ENCODE data around the gene TMBIM1.

TMBIM1 gene

GRCh38 chr2:218274586-218274985 lies 17.7 kb downstream of the TMBIM1 start:
- peaks cover 4 to 71% of the 10 kb centered on the region in 2 experiments; a peak in 2 of 3 replicates for H3K36me3 ChIP-seq (ENCODE audit: control insufficient read depth in 2 of 2, insufficient read depth in 1 of 2, low read length in 2 of 2)
- CTCF ChIA-PET, result interaction anchor here (0.7 to 7.3 kb wide), 4 partner anchors 11 to 121 kb away, joined by 3 to 89 read pairs (median 32); partner anchors contain the start of gene TMBIM1

GRCh38 chr2:218273908-218274249 lies 18.4 kb downstream of the TMBIM1 start:
- ChIA-PET POLR2A (interaction anchor here (4.3 kb wide), 1 partner anchor 13 kb away, joined by 29 read pairs; no protein-coding TSS in a partner anchor), CTCF (interaction anchor here (0.5 to 7.3 kb wide), 11 partner anchors 8 to 722 kb away, joined by 3 to 89 read pairs (median 4); partner anchors contain the start of gene TMBIM1)
- Histone ChIP-seq H3K36me3 (ENCODE audit: control insufficient read depth in 2 of 2, insufficient read depth in 1 of 2, low read length in 2 of 2) (peaks cover 6 to 64% of the 10 kb centered on the region in 2 experiments; a peak in 2 of 3 replicates), H3K4me3 (ENCODE audit: low read depth, low read length) (no peak overlapping the region), H3K9me3 (ENCODE audit: control insufficient read depth, insufficient read depth, low read depth, low read length) (no peaks in the 10 kb centered on the region), H3K4me1 (ENCODE audit: control insufficient read depth, insufficient read depth, low read length) (peaks cover 3% of the 10 kb centered on the region; the same call in 1 of the 2 replicates), H3K27ac (ENCODE audit: extremely low read depth, low read depth, low read length) (no peak overlapping the region)
- TF ChIP-seq TRIM28 (IDR thresholded peaks at IDR 0.05; ENCODE audit: borderline replicate concordance, low read length), result no peak
- TF ChIP-seq ZNF548 (tag by site-specific recombination; IDR thresholded peaks at IDR 0.05), result no peak
- TF ChIP-seq AEBP2 (tag by site-specific recombination; IDR thresholded peaks at IDR 0.05; ENCODE audit: borderline replicate concordance), result no peak
- no peak for TF ChIP-seq ZNF560 (tag by site-specific recombination; IDR thresholded peaks at IDR 0.05; ENCODE audit: borderline replicate concordance)
- no peak for TF ChIP-seq SCRT1 (tag by site-specific recombination; IDR thresholded peaks at IDR 0.05; ENCODE audit: borderline replicate concordance)
- TF ChIP-seq ZNF518A (tag by site-specific recombination; conservative IDR thresholded peaks at IDR 0.05; ENCODE audit: low read depth), result no peak
- no peak for TF ChIP-seq ZFP37 (tag by site-specific recombination; IDR thresholded peaks at IDR 0.05)
- no peak for TF ChIP-seq RBAK (tag by site-specific recombination; IDR thresholded peaks at IDR 0.05)
- TF ChIP-seq ZNF148 (tag by site-specific recombination; IDR thresholded peaks at IDR 0.05; ENCODE audit: borderline replicate concordance), result no peak

More at GRCh38 chr2:218274586-218274985, 17.7 kb downstream of the TMBIM1 start:
- POLR2A ChIA-PET, result interaction anchor here (4.3 kb wide), 1 partner anchor 12 kb away, joined by 29 read pairs; no protein-coding TSS in a partner anchor
- Histone ChIP-seq H3K27ac (ENCODE audit: extremely low read depth, low read depth, low read length) (no peak overlapping the region), H3K4me3 (ENCODE audit: low read depth, low read length) (no peak overlapping the region), H3K4me1 (ENCODE audit: control insufficient read depth, insufficient read depth, low read length) (peaks cover 3% of the 10 kb centered on the region; the same call in 1 of the 2 replicates), H3K9me3 (ENCODE audit: control insufficient read depth, insufficient read depth, low read depth, low read length) (no peaks in the 10 kb centered on the region)
- TF ChIP-seq ZNF394 (tag by site-specific recombination; IDR thresholded peaks at IDR 0.05; ENCODE audit: borderline replicate concordance) (no peak), ZNF175 (tag by site-specific recombination; IDR thresholded peaks at IDR 0.05) (no peak), ZNF26 (tag by site-specific recombination; IDR thresholded peaks at IDR 0.05) (no peak)
